ENCODE results near the gene AKR1C1.
"Not testable (repeated sequence)": the region's sequence is repeated elsewhere in the genome, so short reads cannot be mapped to it uniquely, and the experiment has no call there.

AKR1C1 gene

GRCh38 chr10:4947635-4948596, 15.3 kb upstream of the AKR1C1 start:
- DNase-seq (ENCODE audit: low spot score): peak; percentile 90

- DNase-seq (ENCODE audit: low spot score): not testable (repeated sequence)
Observed at GRCh38 chr10:4951512-4952162, 11.6 kb upstream of the AKR1C1 start.

GRCh38 chr10:4953405-4953804, 9.8 kb upstream of the AKR1C1 start:
- no peak for DNase-seq (ENCODE audit: low spot score)

- DNase-seq (ENCODE audit: low spot score): not testable (repeated sequence)
Observed at GRCh38 chr10:4956088-4956487, 7.1 kb upstream of the AKR1C1 start.

GRCh38 chr10:4956955-4957645, 6.1 kb upstream of the AKR1C1 start:
- DNase-seq (ENCODE audit: low spot score): not testable (repeated sequence)

GRCh38 chr10:4961558-4961957, 1.7 kb upstream of the AKR1C1 start:
- not testable (repeated sequence) for DNase-seq (ENCODE audit: low spot score)

- DNase-seq (ENCODE audit: low spot score): not testable (repeated sequence)
Observed at GRCh38 chr10:4962308-4962707, 907 bp upstream of the AKR1C1 start.

- not testable (repeated sequence) for DNase-seq (ENCODE audit: low spot score)
Observed at GRCh38 chr10:4963815-4964154, 570 bp downstream of the AKR1C1 start.

- DNase-seq (ENCODE audit: low spot score): not testable (repeated sequence)
Observed at GRCh38 chr10:4965763-4966162, 2.5 kb downstream of the AKR1C1 start.

GRCh38 chr10:4967189-4967588, 4.0 kb downstream of the AKR1C1 start:
- not testable (repeated sequence) for DNase-seq (ENCODE audit: low spot score)

GRCh38 chr10:4969289-4969688, 6.1 kb downstream of the AKR1C1 start:
- not testable (repeated sequence) for DNase-seq (ENCODE audit: low spot score)

GRCh38 chr10:4970362-4970761, 7.1 kb downstream of the AKR1C1 start:
- not testable (repeated sequence) for DNase-seq (ENCODE audit: low spot score)

GRCh38 chr10:4972369-4973142, 9.3 kb downstream of the AKR1C1 start:
- not testable (repeated sequence) for DNase-seq (ENCODE audit: low spot score)

- not testable (repeated sequence) for DNase-seq (ENCODE audit: low spot score)
Observed at GRCh38 chr10:4973294-4973693, 10.1 kb downstream of the AKR1C1 start.

GRCh38 chr10:4974400-4974799, 11.2 kb downstream of the AKR1C1 start:
- not testable (repeated sequence) for DNase-seq (ENCODE audit: low spot score)

- no peak for DNase-seq (ENCODE audit: low spot score)
Observed at GRCh38 chr10:4977025-4977424, 13.8 kb downstream of the AKR1C1 start.

- no peak for DNase-seq (ENCODE audit: low spot score)
Observed at GRCh38 chr10:4978870-4979269, 15.7 kb downstream of the AKR1C1 start.

GRCh38 chr10:4980793-4981192, 17.6 kb downstream of the AKR1C1 start:
- no peak for DNase-seq (ENCODE audit: low spot score)

GRCh38 chr10:4981722-4982471, 18.7 kb downstream of the AKR1C1 start:
- no peak for DNase-seq (ENCODE audit: low spot score)

- DNase-seq (ENCODE audit: low spot score): peak; percentile 13
Observed at GRCh38 chr10:4982764-4983226, 19.6 kb downstream of the AKR1C1 start.

Measured in AG20443 (cell line).